Measurements from ENCODE around the gene CCDC126. TPM values are rescaled to one million over a fixed set of nuclear protein-coding genes. Genes with fewer than 3 reads are reported as not detected.
A peak's percentile ranks its signal among the peaks of the same experiment; 100 is the strongest.

The CCDC126 gene
- total RNA-seq, 2 donors from 2014 or later = 6.5 to 7.5 TPM

- no peak overlapping the region for H3K4me3 Mint-ChIP-seq
- no peaks in the 10 kb centered on the region for H3K27me3 Mint-ChIP-seq
- H3K36me3 Mint-ChIP-seq (ENCODE audit: low read depth) = peaks cover 4% of the 10 kb centered on the region
- no peak for DNase-seq
- peak overlapping the region; percentile 16 for H3K27ac Mint-ChIP-seq
- peaks cover 28% of the 10 kb centered on the region for H3K4me1 Mint-ChIP-seq
- no peaks in the 10 kb centered on the region for H3K9me3 ChIP-seq (ENCODE audit: control insufficient read depth, low read length, poor library complexity, severe bottlenecking)
- no peak for ATAC-seq
These were observed 6.6 kb downstream of the CCDC126 start for GRCh38 chr7:23603632-23604295.

DNA sequence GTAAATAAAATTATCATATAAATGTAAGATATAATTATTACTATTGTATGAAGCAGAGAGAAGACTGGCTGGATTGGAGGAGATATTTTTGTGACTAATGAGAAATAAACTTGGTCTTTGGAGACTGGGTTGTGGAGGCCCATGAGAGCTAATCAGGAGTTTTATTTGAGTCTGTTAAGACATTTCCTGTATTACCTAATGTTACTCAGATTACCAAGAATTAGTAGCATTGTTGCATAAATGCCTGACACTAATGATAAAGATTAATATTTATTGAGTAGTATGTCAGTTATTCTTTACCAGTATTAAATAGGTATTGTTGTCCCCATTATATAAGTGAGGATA is 7.1 kb downstream of the CCDC126 start:
- DNase-seq (no peak), ATAC-seq (no peak)
- Mint-ChIP-seq H3K36me3 (ENCODE audit: low read depth) (peaks cover 4% of the 10 kb centered on the region), H3K27me3 (no peaks in the 10 kb centered on the region), H3K4me1 (peaks cover 23% of the 10 kb centered on the region), H3K27ac (peak overlapping the region; percentile 21), H3K4me3 (no peak overlapping the region)
- H3K9me3 ChIP-seq (ENCODE audit: control insufficient read depth, low read length, poor library complexity, severe bottlenecking) = no peaks in the 10 kb centered on the region

GRCh38 chr7:23607130-23607529 is 9.9 kb downstream of the CCDC126 start:
- ATAC-seq (no peak), DNase-seq (no peak)
- no peaks in the 10 kb centered on the region for H3K9me3 ChIP-seq (ENCODE audit: control insufficient read depth, low read length, poor library complexity, severe bottlenecking)
- Mint-ChIP-seq H3K27ac (no peak overlapping the region), H3K4me3 (no peak overlapping the region), H3K27me3 (no peaks in the 10 kb centered on the region), H3K4me1 (peaks cover 12% of the 10 kb centered on the region), H3K36me3 (ENCODE audit: low read depth) (peaks cover 4% of the 10 kb centered on the region)

DNA sequence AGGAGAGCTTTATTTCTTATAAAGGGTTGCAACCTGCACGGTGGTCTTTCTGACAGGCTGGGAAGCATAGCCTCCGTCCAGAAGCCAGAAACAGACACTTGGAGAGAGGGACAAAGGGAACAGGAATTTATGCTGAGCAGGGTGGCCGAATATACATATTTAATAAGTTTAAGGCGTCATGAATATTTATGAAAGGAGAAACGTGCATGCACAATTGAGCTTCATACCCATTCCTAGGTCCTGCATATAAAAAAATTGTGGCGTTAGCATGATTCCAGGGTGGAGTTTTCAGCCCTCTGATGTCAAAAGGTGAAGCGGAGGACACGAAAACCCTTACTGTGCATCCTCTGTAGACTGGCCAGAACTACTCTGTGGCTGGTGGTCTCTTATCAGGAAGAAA is 10.7 kb downstream of the CCDC126 start:
- no peaks in the 10 kb centered on the region for H3K27me3 Mint-ChIP-seq
- peaks cover 6% of the 10 kb centered on the region for H3K36me3 Mint-ChIP-seq (ENCODE audit: low read depth)
- H3K4me1 Mint-ChIP-seq = peaks cover 7% of the 10 kb centered on the region
- no peak overlapping the region for H3K27ac Mint-ChIP-seq
- no peaks in the 10 kb centered on the region for H3K9me3 ChIP-seq (ENCODE audit: control insufficient read depth, low read length, poor library complexity, severe bottlenecking)
- DNase-seq (no peak), ATAC-seq (no peak)
- H3K4me3 Mint-ChIP-seq = no peak overlapping the region

DNA sequence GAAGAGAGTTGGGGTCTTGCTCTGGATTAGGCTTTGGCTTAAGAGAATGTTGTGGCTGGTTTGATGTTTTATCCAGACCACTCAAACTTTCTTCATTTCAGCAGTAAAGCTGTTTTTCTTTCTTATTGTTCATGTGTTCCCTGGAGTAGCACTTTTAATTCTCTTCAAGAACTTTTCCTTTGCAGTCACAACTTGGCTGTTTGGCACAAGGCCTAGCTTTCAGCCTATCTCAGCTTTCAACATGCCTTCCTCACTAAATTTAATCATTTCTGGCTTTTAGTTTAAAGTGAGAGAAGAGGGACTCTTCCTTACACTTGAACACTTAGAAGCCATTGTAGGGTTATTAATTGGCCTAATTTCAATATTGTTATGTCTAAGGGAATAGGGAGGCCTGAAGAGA is 18.1 kb downstream of the CCDC126 start:
- Mint-ChIP-seq H3K4me1 (no peaks in the 10 kb centered on the region), H3K4me3 (no peak overlapping the region), H3K27ac (no peak overlapping the region), H3K27me3 (no peaks in the 10 kb centered on the region), H3K36me3 (ENCODE audit: low read depth) (peaks cover 5% of the 10 kb centered on the region)
- DNase-seq = no peak
- ATAC-seq = no peak
- peaks cover 3% of the 10 kb centered on the region for H3K9me3 ChIP-seq (ENCODE audit: control insufficient read depth, low read length, poor library complexity, severe bottlenecking)

DNA sequence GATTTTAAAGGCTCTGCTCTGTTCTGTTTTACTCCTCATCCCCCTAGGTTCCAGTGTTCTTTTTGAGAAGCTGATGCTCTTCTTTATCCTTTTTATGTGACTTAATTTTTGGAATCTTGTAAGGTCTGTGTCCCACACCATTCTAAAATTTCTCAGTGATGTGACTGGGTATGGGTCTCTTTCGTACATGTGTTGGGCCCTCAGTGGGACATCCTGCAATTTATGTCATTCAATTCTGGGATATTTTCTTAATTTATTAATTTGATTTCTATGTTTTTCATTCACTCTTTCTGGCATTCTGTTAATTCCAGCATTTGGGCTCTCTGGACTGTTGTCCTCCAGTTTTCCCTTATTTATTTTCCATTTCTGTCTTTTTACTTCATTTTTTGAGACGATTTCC is 19.4 kb downstream of the CCDC126 start:
- Mint-ChIP-seq H3K4me1 (no peaks in the 10 kb centered on the region), H3K27ac (no peak overlapping the region), H3K27me3 (no peaks in the 10 kb centered on the region), H3K4me3 (no peak overlapping the region), H3K36me3 (ENCODE audit: low read depth) (peaks cover 5% of the 10 kb centered on the region)
- peaks cover 3% of the 10 kb centered on the region for H3K9me3 ChIP-seq (ENCODE audit: control insufficient read depth, low read length, poor library complexity, severe bottlenecking)
- no peak for DNase-seq
- no peak for ATAC-seq

DNA sequence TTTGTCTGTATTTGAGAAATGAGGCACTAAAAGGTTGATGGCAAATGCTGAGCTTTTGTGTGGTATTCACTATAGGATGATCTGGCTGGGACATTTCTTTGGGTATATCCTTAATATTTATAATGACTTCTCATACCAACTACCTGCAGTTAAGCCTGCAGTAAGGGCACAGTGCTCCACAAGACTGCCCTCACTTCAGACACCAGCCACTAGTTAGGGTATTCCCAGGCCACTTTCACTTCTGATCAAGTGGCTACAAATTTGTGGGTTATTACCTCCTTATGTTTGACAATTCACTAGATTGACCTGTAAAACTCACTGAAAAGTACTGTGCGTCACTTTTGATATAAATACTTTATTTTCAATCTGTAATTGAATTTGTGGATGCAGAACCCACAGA is 20.3 kb downstream of the CCDC126 start:
- Mint-ChIP-seq H3K27ac (no peak overlapping the region), H3K27me3 (no peaks in the 10 kb centered on the region), H3K4me1 (peaks cover 2% of the 10 kb centered on the region), H3K4me3 (no peak overlapping the region), H3K36me3 (ENCODE audit: low read depth) (peaks cover 5% of the 10 kb centered on the region)
- DNase-seq = no peak
- no peak for ATAC-seq
- peaks cover 3% of the 10 kb centered on the region for H3K9me3 ChIP-seq (ENCODE audit: control insufficient read depth, low read length, poor library complexity, severe bottlenecking)

DNA sequence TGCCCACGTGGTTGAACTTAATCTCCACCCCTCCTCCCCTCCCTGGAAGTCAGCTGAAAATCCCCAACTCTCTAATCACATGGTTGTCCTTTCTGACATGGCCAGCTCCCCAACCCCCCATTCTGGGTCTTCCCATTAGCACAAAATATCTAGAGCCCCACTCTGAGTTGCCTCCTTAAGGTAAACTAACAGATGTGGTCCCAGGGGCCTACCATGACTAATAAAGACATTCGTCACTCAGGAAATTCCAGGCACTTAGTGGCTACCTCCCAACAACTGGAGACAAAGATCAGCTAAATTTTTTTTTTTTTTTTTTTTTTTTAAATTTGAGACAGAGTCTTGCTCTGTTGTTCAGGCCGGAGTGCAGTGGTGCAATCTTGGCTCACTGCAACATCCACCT is 21.1 kb downstream of the CCDC126 start:
- Mint-ChIP-seq H3K27ac (no peak overlapping the region), H3K36me3 (ENCODE audit: low read depth) (peaks cover 3% of the 10 kb centered on the region)
- ATAC-seq = no peak

GRCh38 chr7:23619141-23619540 is 22.0 kb downstream of the CCDC126 start:
- H3K36me3 Mint-ChIP-seq (ENCODE audit: low read depth) = peaks cover 2% of the 10 kb centered on the region

More for the DNA sequence above, 21.1 kb downstream of the CCDC126 start:
- Mint-ChIP-seq H3K4me1 (peaks cover 2% of the 10 kb centered on the region), H3K27me3 (no peaks in the 10 kb centered on the region), H3K4me3 (no peak overlapping the region)
- DNase-seq = no peak
- peaks cover 3% of the 10 kb centered on the region for H3K9me3 ChIP-seq (ENCODE audit: control insufficient read depth, low read length, poor library complexity, severe bottlenecking)

DNA sequence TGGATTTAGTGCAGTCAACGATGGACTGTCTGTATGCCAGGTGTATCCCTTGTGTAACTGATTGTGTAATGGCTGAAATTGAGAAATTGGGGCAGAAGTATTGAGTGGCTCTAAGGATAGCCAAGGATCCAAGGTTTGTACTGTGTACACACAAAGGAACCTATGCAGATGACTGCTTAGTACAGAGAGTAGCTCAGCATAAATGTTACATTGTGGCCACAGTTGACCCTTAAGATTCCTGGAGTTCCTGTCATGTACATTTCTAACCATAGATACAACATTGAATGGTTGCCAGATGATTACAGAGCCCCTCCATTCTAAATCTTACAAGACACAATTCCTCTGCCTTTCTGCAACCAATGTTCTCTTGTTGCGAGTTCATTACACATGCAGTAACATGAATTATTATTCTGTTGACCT is 25.3 kb downstream of the CCDC126 start:
- Mint-ChIP-seq H3K36me3 (ENCODE audit: low read depth) (peaks cover 4% of the 10 kb centered on the region), H3K4me1 (peaks cover 4% of the 10 kb centered on the region), H3K27ac (no peak overlapping the region), H3K27me3 (no peaks in the 10 kb centered on the region), H3K4me3 (no peak overlapping the region)
- DNase-seq (no peak), ATAC-seq (no peak)
- H3K9me3 ChIP-seq (ENCODE audit: control insufficient read depth, low read length, poor library complexity, severe bottlenecking) = no peaks in the 10 kb centered on the region

More at GRCh38 chr7:23619141-23619540, 22.0 kb downstream of the CCDC126 start:
- DNase-seq (no peak), ATAC-seq (no peak)
- H3K9me3 ChIP-seq (ENCODE audit: control insufficient read depth, low read length, poor library complexity, severe bottlenecking) = peaks cover 3% of the 10 kb centered on the region
- H3K27ac Mint-ChIP-seq = no peak overlapping the region
- no peaks in the 10 kb centered on the region for H3K27me3 Mint-ChIP-seq
- H3K4me1 Mint-ChIP-seq = peaks cover 2% of the 10 kb centered on the region
- H3K4me3 Mint-ChIP-seq = no peak overlapping the region

DNA sequence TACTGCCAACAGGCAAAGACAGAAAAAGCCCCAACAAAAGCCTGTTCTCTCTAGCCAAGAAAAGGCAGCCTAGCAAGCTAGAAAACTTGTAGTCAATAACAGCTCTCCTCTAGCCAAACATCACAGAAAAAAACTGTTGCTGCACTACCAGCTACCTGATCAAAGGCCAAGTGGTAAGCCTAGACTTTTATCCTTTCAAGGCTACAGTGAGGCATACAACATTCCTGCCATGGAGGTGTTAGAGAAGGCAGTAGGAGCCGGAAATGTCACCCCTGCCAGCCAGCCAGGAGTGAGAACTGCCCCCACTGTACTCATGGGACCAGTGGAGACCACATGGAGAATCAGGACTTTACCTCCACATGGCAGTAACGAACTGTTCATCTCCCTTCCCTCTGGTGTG is 31.2 kb downstream of the CCDC126 start:
- Mint-ChIP-seq H3K4me3 (no peak overlapping the region), H3K27ac (no peak overlapping the region), H3K36me3 (ENCODE audit: low read depth) (peaks cover 9% of the 10 kb centered on the region), H3K4me1 (peaks cover 9% of the 10 kb centered on the region), H3K27me3 (no peaks in the 10 kb centered on the region)
- no peak for DNase-seq
- H3K9me3 ChIP-seq (ENCODE audit: control insufficient read depth, low read length, poor library complexity, severe bottlenecking) = no peaks in the 10 kb centered on the region
- no peak for ATAC-seq

DNA sequence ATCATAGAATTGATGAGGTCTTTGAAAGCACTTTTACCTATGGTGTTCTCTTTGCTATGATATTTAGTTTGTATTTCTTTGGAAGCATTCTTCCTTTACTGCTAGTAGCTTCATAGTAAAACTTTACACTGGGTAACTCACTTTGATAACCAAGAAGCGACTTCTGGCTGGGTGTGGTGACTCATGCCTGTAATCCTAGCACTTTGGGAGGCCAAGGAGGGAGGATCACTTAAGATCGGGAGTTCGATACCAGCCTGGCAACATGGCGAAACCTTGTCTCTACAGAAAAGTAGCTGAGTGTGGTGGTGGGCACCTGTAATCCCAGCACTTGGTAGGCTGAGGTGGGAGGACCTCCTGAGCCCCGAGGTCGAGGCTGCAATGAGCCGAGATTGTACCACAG is 36.2 kb downstream of the CCDC126 start:
- Mint-ChIP-seq H3K36me3 (ENCODE audit: low read depth) (peaks cover 5% of the 10 kb centered on the region), H3K4me3 (no peak overlapping the region), H3K27me3 (no peaks in the 10 kb centered on the region), H3K27ac (peak overlapping the region; percentile 16), H3K4me1 (peaks cover 7% of the 10 kb centered on the region)
- ATAC-seq = no peak
- H3K9me3 ChIP-seq (ENCODE audit: control insufficient read depth, low read length, poor library complexity, severe bottlenecking) = no peaks in the 10 kb centered on the region
- no peak for DNase-seq

GRCh38 chr7:23645822-23646221 is 48.6 kb downstream of the CCDC126 start:
- peak overlapping the region; percentile 41 for H3K27ac Mint-ChIP-seq
- no peaks in the 10 kb centered on the region for H3K9me3 ChIP-seq (ENCODE audit: control insufficient read depth, low read length, poor library complexity, severe bottlenecking)
- DNase-seq (no peak), ATAC-seq (no peak)
- H3K36me3 Mint-ChIP-seq (ENCODE audit: low read depth) = peaks cover 2% of the 10 kb centered on the region
- H3K27me3 Mint-ChIP-seq = peaks cover 5% of the 10 kb centered on the region
- H3K4me1 Mint-ChIP-seq = peaks cover 2% of the 10 kb centered on the region
- H3K4me3 Mint-ChIP-seq = no peak overlapping the region

GRCh38 chr7:23653942-23654341 is 56.8 kb downstream of the CCDC126 start:
- H3K9me3 ChIP-seq (ENCODE audit: control insufficient read depth, low read length, poor library complexity, severe bottlenecking) = peaks cover 9% of the 10 kb centered on the region
- H3K4me3 Mint-ChIP-seq = no peak overlapping the region
- DNase-seq (no peak), ATAC-seq (no peak)
- H3K27ac Mint-ChIP-seq = no peak overlapping the region
- H3K36me3 Mint-ChIP-seq (ENCODE audit: low read depth) = no peaks in the 10 kb centered on the region
- peaks cover 5% of the 10 kb centered on the region for H3K27me3 Mint-ChIP-seq
- H3K4me1 Mint-ChIP-seq = no peaks in the 10 kb centered on the region
